Activated CD4-positive, alpha-beta memory T cell treated with anti-CD3 and anti-CD28 coated beads for 36 hours (primary cell): ENCODE measurements around the gene CYP2S1. TPM values are rescaled to one million over a fixed set of nuclear protein-coding genes. Genes with fewer than 3 reads are reported as not detected.
A peak's percentile ranks its signal among the peaks of the same experiment; 100 is the strongest.
"Not testable (repeated sequence)": the region's sequence is repeated elsewhere in the genome, so short reads cannot be mapped to it uniquely, and the experiment has no call there.

Source experiments
- CTCF ChIA-PET: fragments of 350-600 bp; sonication (Branson Sonifier 250); formaldehyde crosslinking; loops from one replicate; lab custom pipeline; 2021; ENCODE audit warnings: antibody characterized with exemption, inconsistent platforms; lab: Charles Lee
- POLR2A ChIA-PET: fragments of 350-600 bp; sonication (Branson Sonifier 250); formaldehyde crosslinking; loops from one replicate; lab custom pipeline; 2021; ENCODE audit warnings: antibody characterized with exemption; lab: Charles Lee
- DNase-seq: peaks from one replicate; pipeline ENCODE4 v3.0.0-alpha.2; 2020
- H3K27ac Mint-ChIP-seq: one replicate; pipeline ENCODE4 v1.8.0; 2021; ENCODE audit warnings: mixed read lengths
- H3K27me3 Mint-ChIP-seq: one replicate; pipeline ENCODE4 v1.8.0; 2021; ENCODE audit warnings: mixed read lengths
- H3K36me3 Mint-ChIP-seq: one replicate; pipeline ENCODE4 v1.8.0; 2021; ENCODE audit warnings: mixed read lengths
- H3K4me1 Mint-ChIP-seq: one replicate; pipeline ENCODE4 v1.8.0; 2021; ENCODE audit warnings: low read depth, mixed read lengths
- H3K4me3 Mint-ChIP-seq: one replicate; pipeline ENCODE4 v1.8.0; 2021; ENCODE audit warnings: mild to moderate bottlenecking, mixed read lengths
- H3K9me3 Mint-ChIP-seq: one replicate; pipeline ENCODE4 v1.8.0; 2021; ENCODE audit warnings: mixed read lengths
- intact Hi-C: fragments of 100-400 bp; cut with micrococcal nuclease; formaldehyde crosslinking; loops from one replicate; pipeline ENCODE4 v1.15.1; 2023
- total RNA-seq, 2 experiments: library from RNA; stranded (reverse); gene quantifications; one replicate each; pipeline ENCODE4 v1.2.3, GENCODE V29; 2021

The CYP2S1 gene
- total RNA-seq, 2 experiments from 2014 or later, result 0.75 to 0.76 TPM

DNA sequence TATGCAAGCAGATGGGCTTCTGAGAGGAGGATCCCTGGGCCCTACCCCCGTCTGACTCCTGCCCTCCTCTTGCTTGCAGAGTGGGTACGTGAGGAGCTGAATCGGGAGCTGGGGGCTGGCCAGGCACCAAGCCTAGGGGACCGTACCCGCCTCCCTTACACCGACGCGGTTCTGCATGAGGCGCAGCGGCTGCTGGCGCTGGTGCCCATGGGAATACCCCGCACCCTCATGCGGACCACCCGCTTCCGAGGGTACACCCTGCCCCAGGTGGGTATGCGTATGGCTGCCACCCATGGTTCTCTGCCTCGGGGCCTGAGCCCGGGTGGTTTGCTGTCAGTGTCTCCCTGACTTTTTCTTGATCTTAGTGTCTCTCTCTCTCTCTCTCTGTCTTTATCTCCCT, 10.4 kb downstream of the CYP2S1 start:
- H3K27ac Mint-ChIP-seq, result no peak overlapping the region
- no peak overlapping the region for H3K4me3 Mint-ChIP-seq
- DNase-seq, result no peak
- peaks cover 18% of the 10 kb centered on the region for H3K4me1 Mint-ChIP-seq
- CTCF ChIA-PET, result interaction anchor here (1.0 to 5.6 kb wide), 6 partner anchors 19 to 110 kb away, joined by 3 to 118 read pairs (median 4); partner anchors contain the start of gene HNRNPUL1
- peaks cover 4% of the 10 kb centered on the region for H3K27me3 Mint-ChIP-seq
- no peaks in the 10 kb centered on the region for H3K36me3 Mint-ChIP-seq
- H3K9me3 Mint-ChIP-seq, result no peaks in the 10 kb centered on the region
- intact Hi-C loops, result loop anchor here (5.0 to 10.0 kb wide), 2 partner anchors 149 to 391 kb away; partner anchors contain the start of gene TGFB1
- POLR2A ChIA-PET, result no interaction called here

DNA sequence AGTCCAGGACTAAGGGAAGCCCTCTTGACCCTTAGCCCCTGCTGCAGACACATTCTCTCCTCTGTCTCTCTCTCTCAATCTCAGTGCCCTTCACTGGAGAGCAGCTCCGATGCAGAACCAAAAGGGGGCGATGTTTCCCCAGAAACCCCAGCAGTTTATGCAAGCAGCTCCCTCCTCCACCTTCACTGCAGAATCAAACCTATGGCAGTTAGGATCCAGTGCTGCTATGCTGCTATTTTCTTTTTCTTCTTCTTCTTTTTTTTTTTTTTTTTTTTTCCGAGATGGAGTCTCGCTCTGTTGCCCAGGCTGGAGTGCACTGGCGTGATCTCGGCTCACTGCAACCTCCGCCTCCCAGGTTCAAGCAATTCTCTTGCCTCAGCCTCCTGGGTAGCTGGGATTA, 11.3 kb downstream of the CYP2S1 start:
- H3K4me3 Mint-ChIP-seq, result peak overlapping the region; percentile 1

DNA sequence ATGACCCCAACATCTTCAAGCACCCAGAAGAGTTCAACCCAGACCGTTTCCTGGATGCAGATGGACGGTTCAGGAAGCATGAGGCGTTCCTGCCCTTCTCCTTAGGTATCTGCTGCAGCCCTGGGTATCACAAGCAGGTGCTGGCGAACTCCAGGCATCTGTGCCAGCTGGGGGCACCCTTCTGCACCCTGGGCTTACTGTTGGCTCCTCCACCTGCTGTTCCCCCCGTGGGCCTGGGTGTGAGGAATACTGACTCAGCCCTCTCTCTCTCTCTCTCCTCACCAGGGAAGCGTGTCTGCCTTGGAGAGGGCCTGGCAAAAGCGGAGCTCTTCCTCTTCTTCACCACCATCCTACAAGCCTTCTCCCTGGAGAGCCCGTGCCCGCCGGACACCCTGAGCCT, 13.0 kb downstream of the CYP2S1 start:
- Mint-ChIP-seq H3K4me3 (no peak overlapping the region), H3K4me1 (peaks cover 11% of the 10 kb centered on the region), H3K27ac (no peak overlapping the region), H3K36me3 (no peaks in the 10 kb centered on the region), H3K27me3 (peaks cover 2% of the 10 kb centered on the region), H3K9me3 (no peaks in the 10 kb centered on the region)
- intact Hi-C loops, result loop anchor here (1.0 to 10.0 kb wide), 3 partner anchors 21 to 389 kb away; no protein-coding TSS in a partner anchor
- POLR2A ChIA-PET, result no interaction called here
- DNase-seq, result peak; percentile 31
- CTCF ChIA-PET, result interaction anchor here (0.7 to 5.6 kb wide), 3 partner anchors 56 to 152 kb away, joined by 3 to 118 read pairs (median 86); partner anchors contain the start of gene HNRNPUL1

More for the DNA sequence above, 11.3 kb downstream of the CYP2S1 start:
- peak overlapping the region; percentile 68 for H3K27ac Mint-ChIP-seq
- ChIA-PET POLR2A (interaction anchor here (1.0 to 1.1 kb wide), 2 partner anchors 58 to 59 kb away, joined by 4 read pairs; partner anchors contain the start of gene HNRNPUL1), CTCF (interaction anchor here (0.6 to 5.6 kb wide), 16 partner anchors 16 to 442 kb away, joined by 3 to 118 read pairs (median 4); partner anchors contain the start of gene HNRNPUL1)
- H3K27me3 Mint-ChIP-seq, H3K36me3 Mint-ChIP-seq, H3K9me3 Mint-ChIP-seq: not testable (repeated sequence)
- peaks cover 18% of the 10 kb centered on the region for H3K4me1 Mint-ChIP-seq
- DNase-seq, result peak; percentile 90
- intact Hi-C loops, result loop anchor here (1.0 to 10.0 kb wide), 4 partner anchors 22 to 390 kb away; partner anchors contain the start of gene TGFB1

DNA sequence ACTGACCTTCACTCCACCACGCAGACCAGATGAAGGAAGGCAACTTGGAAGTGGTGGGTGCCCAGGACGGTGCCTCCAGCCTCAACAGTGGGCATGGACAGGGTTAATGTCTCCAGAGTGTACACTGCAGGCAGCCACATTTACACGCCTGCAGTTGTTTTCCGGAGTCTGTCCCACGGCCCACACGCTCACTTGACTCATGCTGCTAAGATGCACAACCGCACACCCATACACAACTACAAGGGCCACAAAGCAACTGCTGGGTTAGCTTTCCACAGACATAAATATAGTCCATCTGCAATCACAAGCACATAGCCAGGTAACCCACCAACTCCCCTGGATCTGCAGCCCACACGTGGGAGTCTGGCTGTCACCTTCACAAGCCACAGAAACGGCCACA, 13.4 kb downstream of the CYP2S1 start:
- no peak for DNase-seq
- no peaks in the 10 kb centered on the region for H3K36me3 Mint-ChIP-seq
- peaks cover 2% of the 10 kb centered on the region for H3K27me3 Mint-ChIP-seq
- no peak overlapping the region for H3K4me3 Mint-ChIP-seq
- ChIA-PET CTCF (interaction anchor here (5.6 kb wide), 1 partner anchor 56 kb away, joined by 118 read pairs; the partner anchor contains the start of gene HNRNPUL1), POLR2A (no interaction called here)
- H3K27ac Mint-ChIP-seq, result no peak overlapping the region
- peaks cover 11% of the 10 kb centered on the region for H3K4me1 Mint-ChIP-seq
- intact Hi-C loops, result loop anchor here (1.0 to 10.0 kb wide), 2 partner anchors 102 to 388 kb away; no protein-coding TSS in a partner anchor
- H3K9me3 Mint-ChIP-seq, result no peaks in the 10 kb centered on the region

DNA sequence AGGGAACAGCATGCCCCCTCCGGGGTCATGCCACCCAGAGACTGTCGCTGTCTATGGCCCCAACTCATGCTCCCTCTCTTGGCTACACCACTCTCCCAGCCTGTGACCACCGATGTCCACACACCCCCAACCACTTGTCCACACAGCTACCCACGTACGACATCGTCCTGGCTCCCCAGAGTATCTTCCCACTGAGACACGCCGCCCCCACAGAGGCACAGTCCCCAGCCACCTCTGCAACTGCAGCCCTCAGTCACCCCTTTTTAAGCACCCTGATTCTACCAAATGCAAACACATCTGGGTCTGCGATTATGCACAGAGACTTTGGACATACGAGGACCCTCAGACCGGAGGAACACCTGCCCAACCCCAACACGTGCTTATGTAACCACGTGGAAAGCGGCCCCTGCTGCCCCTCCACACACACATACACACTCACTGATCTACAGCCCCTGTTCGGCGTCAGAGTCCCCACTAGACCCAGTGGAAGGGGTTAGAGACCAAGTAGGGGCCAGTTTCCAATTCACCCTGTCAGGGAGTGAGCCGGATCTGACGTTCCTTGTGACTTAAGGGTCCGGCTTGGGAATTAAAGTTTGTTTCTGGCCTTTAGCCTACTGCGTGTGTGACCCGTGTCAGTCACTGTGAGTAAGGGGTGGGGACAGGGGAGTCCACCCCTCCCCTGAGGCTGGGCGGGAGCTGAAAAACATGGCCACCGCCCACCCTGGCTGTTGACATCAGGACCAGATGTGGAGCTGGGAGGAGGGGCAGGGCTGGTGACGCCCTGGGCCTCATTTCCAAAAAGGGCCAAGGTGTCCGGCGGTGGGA, 14.1 kb downstream of the CYP2S1 start:
- Mint-ChIP-seq H3K4me1 (peaks cover 11% of the 10 kb centered on the region), H3K27ac (no peak overlapping the region), H3K9me3 (no peaks in the 10 kb centered on the region), H3K27me3 (peaks cover 2% of the 10 kb centered on the region), H3K4me3 (no peak overlapping the region), H3K36me3 (no peaks in the 10 kb centered on the region)
- ChIA-PET POLR2A (no interaction called here), CTCF (interaction anchor here (2.4 to 5.6 kb wide), 2 partner anchors 55 kb away, joined by 11 to 118 read pairs; partner anchors contain the start of gene HNRNPUL1)
- intact Hi-C loops, result loop anchor here (1.0 to 10.0 kb wide), 2 partner anchors 101 to 388 kb away; no protein-coding TSS in a partner anchor
- no peak for DNase-seq

DNA sequence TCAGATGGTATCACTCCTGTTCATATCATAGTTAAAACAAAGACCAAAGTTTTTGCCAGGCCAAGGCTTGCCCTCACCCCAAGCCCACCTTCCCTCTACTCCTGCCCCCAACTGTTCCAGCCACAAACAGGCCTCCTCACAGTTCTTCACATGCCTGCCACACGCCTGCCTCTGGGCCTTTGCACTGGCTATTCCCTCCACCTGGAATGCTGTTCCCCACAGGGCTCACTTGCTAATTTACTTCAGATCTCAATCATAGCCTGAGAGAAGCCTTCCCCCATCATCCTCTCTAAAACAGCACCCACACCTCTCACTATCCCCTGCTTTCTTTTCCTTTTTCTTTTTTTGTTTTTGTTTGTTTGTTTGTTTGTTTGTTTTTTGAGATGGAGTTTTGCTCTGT, 21.1 kb downstream of the CYP2S1 start:
- Mint-ChIP-seq H3K4me1 (no peaks in the 10 kb centered on the region), H3K4me3 (no peak overlapping the region), H3K27ac (no peak overlapping the region), H3K9me3 (no peaks in the 10 kb centered on the region), H3K27me3 (peaks cover 8% of the 10 kb centered on the region), H3K36me3 (no peaks in the 10 kb centered on the region)
- CTCF ChIA-PET, result no interaction called here
- POLR2A ChIA-PET, result no interaction called here
- no peak for DNase-seq
- intact Hi-C loops, result no loop called here

DNA sequence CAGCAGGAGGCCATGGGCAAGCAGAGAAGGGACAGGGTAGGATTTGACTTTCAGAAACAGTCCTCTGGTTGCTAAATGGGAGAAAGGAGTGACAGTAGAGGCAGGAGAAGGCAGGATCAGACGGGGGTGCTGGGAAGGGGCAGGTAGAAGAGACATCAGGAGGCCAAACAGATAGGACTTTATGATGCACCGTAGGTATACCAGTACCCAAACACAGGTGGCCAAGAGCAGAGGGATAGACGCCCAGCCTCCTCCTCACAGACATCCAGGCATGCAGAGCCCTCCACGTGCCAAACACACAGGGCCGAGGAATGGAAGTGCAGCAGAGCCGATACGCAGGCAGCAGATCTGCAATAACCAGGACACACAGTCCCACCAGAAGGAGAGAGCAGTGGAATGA, 24.7 kb downstream of the CYP2S1 start:
- H3K27me3 Mint-ChIP-seq, result peaks cover 23% of the 10 kb centered on the region
- CTCF ChIA-PET, result no interaction called here
- intact Hi-C loops, result no loop called here
- no peak overlapping the region for H3K27ac Mint-ChIP-seq
- no peak for DNase-seq
- no peaks in the 10 kb centered on the region for H3K9me3 Mint-ChIP-seq
- POLR2A ChIA-PET, result no interaction called here
- H3K4me3 Mint-ChIP-seq, result no peak overlapping the region
- no peaks in the 10 kb centered on the region for H3K36me3 Mint-ChIP-seq
- H3K4me1 Mint-ChIP-seq, result no peaks in the 10 kb centered on the region

DNA sequence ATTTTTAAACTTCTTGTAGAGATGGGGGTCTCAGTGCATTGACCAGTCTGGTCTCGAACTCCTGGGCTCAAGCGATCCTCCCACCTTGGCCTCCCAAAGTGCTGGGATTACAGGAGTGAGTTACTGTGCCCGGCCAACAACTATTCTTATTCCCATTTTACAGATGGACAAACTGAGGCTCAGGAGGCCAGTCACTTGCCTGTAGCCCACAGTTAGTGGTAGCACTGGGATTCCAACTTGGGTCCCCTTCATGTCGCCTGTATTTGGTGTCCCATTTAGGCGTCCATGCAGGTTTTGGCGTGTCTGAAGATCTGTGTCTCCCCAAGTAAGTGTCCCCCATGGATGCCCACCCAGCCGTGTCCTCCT, 25.2 kb downstream of the CYP2S1 start:
- CTCF ChIA-PET, result no interaction called here
- POLR2A ChIA-PET, result no interaction called here
- Mint-ChIP-seq H3K36me3 (no peaks in the 10 kb centered on the region), H3K4me1 (no peaks in the 10 kb centered on the region), H3K27ac (no peak overlapping the region), H3K27me3 (peaks cover 23% of the 10 kb centered on the region), H3K9me3 (no peaks in the 10 kb centered on the region), H3K4me3 (no peak overlapping the region)
- intact Hi-C loops, result no loop called here
- no peak for DNase-seq

DNA sequence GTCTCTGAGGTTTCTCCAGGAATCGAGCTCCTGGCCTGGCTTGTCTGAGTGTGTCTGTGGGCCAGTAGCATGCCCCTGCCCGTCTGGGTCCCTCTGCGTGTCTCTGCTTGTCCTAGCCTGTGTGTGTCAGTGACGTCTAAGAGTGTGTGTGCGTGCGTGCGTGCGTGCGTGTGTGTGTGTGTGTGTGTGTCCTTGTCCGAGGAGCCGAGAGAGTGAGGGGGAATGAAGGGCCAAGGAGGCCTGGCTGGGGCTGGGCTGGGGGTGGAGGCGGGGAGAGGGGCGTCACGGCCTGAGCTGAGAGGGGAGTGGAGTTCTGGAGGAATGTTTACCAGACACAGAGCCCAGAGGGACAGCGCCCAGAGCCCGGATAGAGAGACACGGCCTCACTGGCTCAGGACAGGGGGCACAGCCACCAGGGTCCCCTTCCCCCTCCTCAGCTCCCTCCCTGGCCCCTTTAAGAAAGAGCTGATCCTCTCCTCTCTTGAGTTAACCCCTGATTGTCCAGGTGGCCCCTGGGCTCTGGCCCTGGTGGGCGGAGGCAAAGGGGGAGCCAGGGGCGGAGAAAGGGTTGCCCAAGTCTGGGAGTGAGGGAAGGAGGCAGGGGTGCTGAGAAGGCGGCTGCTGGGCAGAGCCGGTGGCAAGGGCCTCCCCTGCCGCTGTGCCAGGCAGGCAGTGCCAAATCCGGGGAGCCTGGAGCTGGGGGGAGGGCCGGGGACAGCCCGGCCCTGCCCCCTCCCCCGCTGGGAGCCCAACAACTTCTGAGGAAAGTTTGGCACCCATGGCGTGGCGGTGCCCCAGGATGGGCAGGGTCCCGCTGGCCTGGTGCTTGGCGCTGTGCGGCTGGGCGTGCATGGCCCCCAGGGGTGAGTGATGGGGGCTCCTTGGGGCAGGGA, 25.8 kb downstream of the CYP2S1 start, which contains the start of gene AXL:
Gene AXL, plus strand, starts transcription at position 609 of the 893 bp plus-strand sequence. Its CDS starts 170 bp downstream, at position 779.
- POLR2A ChIA-PET, result no interaction called here
- peaks cover 23% of the 10 kb centered on the region for H3K27me3 Mint-ChIP-seq
- no peak within 1 kb of the TSS for H3K27ac Mint-ChIP-seq
- DNase-seq, result no peak
- H3K36me3 Mint-ChIP-seq, result no peaks in the 10 kb centered on the region
- H3K4me3 Mint-ChIP-seq, result no peak within 1 kb of the TSS
- H3K4me1 Mint-ChIP-seq, result no peaks in the 10 kb centered on the region
- H3K9me3 Mint-ChIP-seq, result no peaks in the 10 kb centered on the region
- CTCF ChIA-PET, result no interaction called here
- intact Hi-C loops, result no loop called here

DNA sequence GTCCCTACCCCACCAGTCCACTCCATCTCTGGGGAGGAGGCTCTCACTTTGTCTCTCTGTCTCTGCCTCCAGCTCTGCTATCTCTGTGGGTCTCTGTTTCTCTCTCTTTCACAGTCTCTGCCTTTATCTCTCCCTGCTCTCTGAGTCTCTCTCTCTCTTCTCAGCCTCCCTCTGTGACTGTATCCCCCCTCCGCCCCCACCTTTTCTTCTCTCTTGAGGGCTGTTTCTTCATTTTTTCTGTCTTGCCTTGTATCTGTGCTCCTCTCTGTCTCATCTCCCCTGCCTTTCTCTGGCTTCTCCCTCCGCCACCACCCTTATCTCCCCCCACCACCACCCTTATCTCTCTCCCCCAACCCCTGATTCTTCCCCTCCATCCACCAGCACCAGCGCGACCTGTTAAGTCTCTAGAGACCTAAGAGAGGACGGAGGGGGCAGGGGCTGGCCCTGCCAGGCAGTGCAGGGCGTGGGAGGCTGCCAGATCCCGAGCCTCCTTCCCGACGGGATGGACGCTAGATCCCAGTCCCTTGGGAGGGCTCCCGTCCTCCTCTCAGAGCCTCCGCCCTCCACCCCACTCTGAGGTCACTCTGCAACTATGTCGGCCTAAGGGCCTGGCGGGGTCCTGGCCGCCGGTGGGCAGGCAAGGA, 27.0 kb downstream of the CYP2S1 start:
- Mint-ChIP-seq H3K4me3 (no peak overlapping the region), H3K27me3 (peaks cover 23% of the 10 kb centered on the region), H3K4me1 (no peaks in the 10 kb centered on the region), H3K9me3 (no peaks in the 10 kb centered on the region), H3K27ac (no peak overlapping the region), H3K36me3 (no peaks in the 10 kb centered on the region)
- ChIA-PET CTCF (interaction anchor here (1.3 kb wide), 1 partner anchor 15 kb away, joined by 3 read pairs; no protein-coding TSS in a partner anchor), POLR2A (no interaction called here)
- intact Hi-C loops, result no loop called here
- DNase-seq, result no peak

DNA sequence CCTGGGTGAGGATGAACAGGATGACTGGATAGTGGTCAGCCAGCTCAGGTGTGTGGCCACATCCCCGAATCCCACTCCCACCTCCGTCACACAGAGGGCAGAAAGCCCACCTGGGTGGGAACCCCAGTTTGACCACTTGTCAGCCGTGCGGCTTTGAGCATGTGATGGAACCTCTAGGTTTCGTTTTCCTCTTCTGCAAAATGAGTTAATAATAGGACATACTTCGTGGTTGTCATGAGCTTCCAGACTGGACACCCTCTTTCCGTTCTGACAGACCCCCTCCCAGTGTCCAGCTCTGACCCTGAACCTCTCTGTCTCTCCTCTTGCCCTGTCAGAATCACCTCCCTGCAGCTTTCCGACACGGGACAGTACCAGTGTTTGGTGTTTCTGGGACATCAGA, 27.8 kb downstream of the CYP2S1 start:
- no peak for DNase-seq
- ChIA-PET CTCF (interaction anchor here (1.3 kb wide), 1 partner anchor 16 kb away, joined by 3 read pairs; no protein-coding TSS in a partner anchor), POLR2A (no interaction called here)
- Mint-ChIP-seq H3K9me3 (no peaks in the 10 kb centered on the region), H3K36me3 (no peaks in the 10 kb centered on the region), H3K4me3 (no peak overlapping the region), H3K27ac (no peak overlapping the region), H3K4me1 (peaks cover 7% of the 10 kb centered on the region), H3K27me3 (peaks cover 23% of the 10 kb centered on the region)
- intact Hi-C loops, result no loop called here
